Activated CD8-positive, alpha-beta T cell treated with anti-CD3 and anti-CD28 coated beads for 36 hours (primary cell): ENCODE measurements around the gene CACNA1B. TPM values are rescaled to one million over a fixed set of nuclear protein-coding genes. Genes with fewer than 3 reads are reported as not detected.
"Not testable (repeated sequence)": the region's sequence is repeated elsewhere in the genome, so short reads cannot be mapped to it uniquely, and the experiment has no call there.

Experiments used
- ATAC-seq: fragments of 200-7000 bp; cut with Tn5 transposase; one replicate; pipeline ENCODE4 v1.10.0; 2021; ENCODE audit warnings: mild to moderate bottlenecking, moderate library complexity
- CTCF ChIA-PET: fragments of 350-600 bp; sonication (Branson Sonifier 250); formaldehyde crosslinking; loops from one replicate; lab custom pipeline; 2021; ENCODE audit warnings: antibody characterized with exemption; lab: Charles Lee
- POLR2A ChIA-PET: fragments of 350-600 bp; sonication (Branson Sonifier 250); formaldehyde crosslinking; loops from one replicate; lab custom pipeline; 2021; ENCODE audit warnings: antibody characterized with exemption; lab: Charles Lee
- DNase-seq: peaks from one replicate; pipeline ENCODE4 v3.0.0-alpha.2; 2020
- H3K27ac Mint-ChIP-seq: one replicate; pipeline ENCODE4 v1.8.0; 2021; ENCODE audit warnings: mild to moderate bottlenecking, mixed read lengths
- H3K27me3 Mint-ChIP-seq: one replicate; pipeline ENCODE4 v1.8.0; 2021; ENCODE audit warnings: mixed read lengths
- H3K36me3 Mint-ChIP-seq: one replicate; pipeline ENCODE4 v1.8.0; 2021; ENCODE audit warnings: low read depth, mixed read lengths
- H3K4me1 Mint-ChIP-seq: one replicate; pipeline ENCODE4 v1.8.0; 2021; ENCODE audit warnings: low read depth, mixed read lengths
- H3K4me3 Mint-ChIP-seq: one replicate; pipeline ENCODE4 v1.8.0; 2021; ENCODE audit warnings: mild to moderate bottlenecking, moderate library complexity, mixed read lengths
- H3K9me3 Mint-ChIP-seq: one replicate; pipeline ENCODE4 v1.8.0; 2021; ENCODE audit warnings: mixed read lengths
- CTCF ChIP-seq: fragments of 200-600 bp; IDR thresholded peaks from one replicate; pipeline ENCODE4 v1.8.0; 2022; ENCODE audit warnings: antibody characterized with exemption, mild to moderate bottlenecking
- intact Hi-C: fragments of 100-400 bp; cut with micrococcal nuclease; formaldehyde crosslinking; loops from one replicate; pipeline ENCODE4 v1.10.0; 2022
- microRNA-seq: library from miRNA; unstranded; fragments of <30 nt; microRNA quantifications from one replicate; pipeline ENCODE4 v1.2.0, GENCODE V29; 2022; ENCODE audit warnings: borderline microRNAs expressed, borderline replicate concordance
- total RNA-seq, 2 experiments: library from RNA; stranded (reverse); gene quantifications; one replicate each; pipeline ENCODE4 v1.2.3, GENCODE V29; 2021

CACNA1B gene
- total RNA-seq, 2 experiments from 2014 or later: not detected

- peak; percentile 45 for TF ChIP-seq CTCF
- H3K9me3 Mint-ChIP-seq, POLR2A ChIA-PET, intact Hi-C loops, H3K4me1 Mint-ChIP-seq, H3K27ac Mint-ChIP-seq, ATAC-seq, H3K27me3 Mint-ChIP-seq, H3K36me3 Mint-ChIP-seq, CTCF ChIA-PET, H3K4me3 Mint-ChIP-seq: not testable (repeated sequence)
- DNase-seq: peak; percentile 42
Measured at GRCh38 chr9:138147556-138147955, 270.0 kb downstream of the CACNA1B start.

GRCh38 chr9:138149672-138150656 is 272.4 kb downstream of the CACNA1B start:
- H3K9me3 Mint-ChIP-seq, POLR2A ChIA-PET, H3K36me3 Mint-ChIP-seq, intact Hi-C loops, H3K27me3 Mint-ChIP-seq, H3K27ac Mint-ChIP-seq, H3K4me1 Mint-ChIP-seq, CTCF ChIA-PET: not testable (repeated sequence)
- DNase-seq (peak; percentile 23), ATAC-seq (peak; percentile 17)
- peak; percentile 72 for TF ChIP-seq CTCF
- H3K4me3 Mint-ChIP-seq: peak overlapping the region; percentile 56

GRCh38 chr9:138155788-138156187 is 278.2 kb downstream of the CACNA1B start:
- intact Hi-C loops, H3K4me3 Mint-ChIP-seq, ATAC-seq, POLR2A ChIA-PET, H3K4me1 Mint-ChIP-seq, H3K36me3 Mint-ChIP-seq, H3K27me3 Mint-ChIP-seq, CTCF ChIA-PET, DNase-seq, H3K9me3 Mint-ChIP-seq, H3K27ac Mint-ChIP-seq: not testable (repeated sequence)

- H3K27me3 Mint-ChIP-seq, H3K36me3 Mint-ChIP-seq, intact Hi-C loops, H3K9me3 Mint-ChIP-seq, H3K27ac Mint-ChIP-seq, DNase-seq, H3K4me3 Mint-ChIP-seq, H3K4me1 Mint-ChIP-seq, POLR2A ChIA-PET, CTCF ChIA-PET, ATAC-seq: not testable (repeated sequence)
Measured at GRCh38 chr9:138166793-138167192, 289.2 kb downstream of the CACNA1B start.

Small RNA genes within 50 kb of the gene (microRNA-seq; reads per million reads assigned to microRNA genes)
- gene MIR602: 1.2 reads per million
